Measurements from ENCODE around the gene SLIT3.

DNA sequence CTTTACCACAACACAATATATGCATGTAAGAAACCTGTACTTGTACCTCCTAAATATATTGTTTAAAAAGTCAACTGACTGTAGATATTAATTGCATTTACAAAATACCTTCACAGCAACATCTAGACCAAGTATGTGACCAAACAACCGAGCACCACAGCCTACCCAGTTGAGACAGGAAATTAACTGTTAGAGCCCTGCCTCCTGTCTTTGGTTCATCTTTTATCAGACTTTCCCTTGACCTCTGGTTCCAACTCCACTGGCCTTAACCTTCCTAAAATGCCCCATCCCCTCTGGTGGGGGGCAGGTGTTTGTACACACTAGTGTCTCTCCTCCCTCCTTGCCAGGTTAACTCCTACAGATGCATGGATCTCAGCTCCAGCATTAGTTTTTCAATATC, 566.8 kb downstream of the SLIT3 start:
- TF ChIP-seq, protein P1, sequence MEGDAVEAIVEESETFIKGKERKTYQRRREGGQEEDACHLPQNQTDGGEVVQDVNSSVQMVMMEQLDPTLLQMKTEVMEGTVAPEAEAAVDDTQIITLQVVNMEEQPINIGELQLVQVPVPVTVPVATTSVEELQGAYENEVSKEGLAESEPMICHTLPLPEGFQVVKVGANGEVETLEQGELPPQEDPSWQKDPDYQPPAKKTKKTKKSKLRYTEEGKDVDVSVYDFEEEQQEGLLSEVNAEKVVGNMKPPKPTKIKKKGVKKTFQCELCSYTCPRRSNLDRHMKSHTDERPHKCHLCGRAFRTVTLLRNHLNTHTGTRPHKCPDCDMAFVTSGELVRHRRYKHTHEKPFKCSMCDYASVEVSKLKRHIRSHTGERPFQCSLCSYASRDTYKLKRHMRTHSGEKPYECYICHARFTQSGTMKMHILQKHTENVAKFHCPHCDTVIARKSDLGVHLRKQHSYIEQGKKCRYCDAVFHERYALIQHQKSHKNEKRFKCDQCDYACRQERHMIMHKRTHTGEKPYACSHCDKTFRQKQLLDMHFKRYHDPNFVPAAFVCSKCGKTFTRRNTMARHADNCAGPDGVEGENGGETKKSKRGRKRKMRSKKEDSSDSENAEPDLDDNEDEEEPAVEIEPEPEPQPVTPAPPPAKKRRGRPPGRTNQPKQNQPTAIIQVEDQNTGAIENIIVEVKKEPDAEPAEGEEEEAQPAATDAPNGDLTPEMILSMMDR (conservative IDR thresholded peaks at IDR 0.05) = no peak
- TF ChIP-seq EZH2 (IDR thresholded peaks at IDR 0.05; ENCODE audit: low read depth) = no peak

Measured in PC-9 (cell line).